Neural progenitor cell (in vitro differentiated cells): ENCODE data around the gene TTLL9.

Experiments
- CTCF ChIP-seq: fragments of 200-600 bp; sonication (generic); IDR thresholded peaks from 2 replicates; pipeline ENCODE4 v1.5.1; 2017; ENCODE audit warnings: antibody characterized with exemption, mild to moderate bottlenecking
- EZH2 ChIP-seq: fragments of 200-600 bp; sonication (generic); IDR thresholded peaks from 2 replicates; pipeline ENCODE4 v1.6.1; 2017; ENCODE audit warnings: antibody characterized with exemption, mild to moderate bottlenecking, moderate library complexity
- EZH2phosphoT487 ChIP-seq: fragments of 200-600 bp; sonication (generic); IDR thresholded peaks from 2 replicates; pipeline ENCODE4 v1.6.1; 2017; ENCODE audit warnings: antibody characterized with exemption

- no peak for TF ChIP-seq EZH2
- TF ChIP-seq CTCF: no peak
- no peak for TF ChIP-seq EZH2phosphoT487
Measured at GRCh38 chr20:31872406-31872805, 2.0 kb downstream of the TTLL9 start.
